Osteocyte (in vitro differentiated cells): ENCODE measurements around the gene PCCA. TPM values are rescaled to one million over a fixed set of nuclear protein-coding genes. Genes with fewer than 3 reads are reported as not detected.
A peak's percentile ranks its signal among the peaks of the same experiment; 100 is the strongest.
"Not testable (repeated sequence)": the region's sequence is repeated elsewhere in the genome, so short reads cannot be mapped to it uniquely, and the experiment has no call there.

ENCODE experiments used
- DNase-seq: peaks from one replicate; pipeline ENCODE4 v3.0.0; 2021; ENCODE audit warnings: mixed read lengths; ENCODE audit not compliant: unreplicated experiment; ENCODE audit errors: extremely low spot score
- H3K27ac Mint-ChIP-seq: one replicate; pipeline ENCODE4 v1.8.0; 2021; ENCODE audit warnings: mild to moderate bottlenecking, mixed read lengths; ENCODE audit not compliant: unreplicated experiment
- H3K27me3 Mint-ChIP-seq: one replicate; pipeline ENCODE4 v1.8.0; 2021; ENCODE audit warnings: mixed read lengths; ENCODE audit not compliant: unreplicated experiment
- H3K36me3 Mint-ChIP-seq: one replicate; pipeline ENCODE4 v1.8.0; 2021; ENCODE audit warnings: mixed read lengths; ENCODE audit not compliant: unreplicated experiment
- H3K4me1 Mint-ChIP-seq: one replicate; pipeline ENCODE4 v1.8.0; 2021; ENCODE audit warnings: mixed read lengths; ENCODE audit not compliant: unreplicated experiment
- H3K4me3 Mint-ChIP-seq: one replicate; pipeline ENCODE4 v1.8.0; 2021; ENCODE audit warnings: mild to moderate bottlenecking, moderate library complexity, mixed read lengths; ENCODE audit not compliant: unreplicated experiment
- H3K9me3 Mint-ChIP-seq: one replicate; pipeline ENCODE4 v1.8.0; 2021; ENCODE audit warnings: mixed read lengths; ENCODE audit not compliant: unreplicated experiment
- CTCF ChIP-seq: fragments of 200-600 bp; sonication (generic); IDR thresholded peaks from 2 replicates; pipeline ENCODE4 v1.5.0; 2021; ENCODE audit warnings: antibody characterized with exemption, mild to moderate bottlenecking, moderate library complexity
- total RNA-seq: library from RNA; stranded (reverse); gene quantifications from 2 replicates; pipeline ENCODE4 v1.2.1, GENCODE V29; 2021

PCCA gene
- total RNA-seq, 1 donor from 2014 or later: 33.7 TPM

GRCh38 chr13:100098445-100099116 is 9.7 kb downstream of the PCCA start:
- Mint-ChIP-seq H3K4me3 (no peak overlapping the region), H3K9me3 (no peaks in the 10 kb centered on the region)

GRCh38 chr13:100099117-100099445 is 10.2 kb downstream of the PCCA start:
- H3K27ac Mint-ChIP-seq: peak overlapping the region; percentile 87
- not testable (repeated sequence) for H3K4me3 Mint-ChIP-seq, H3K27me3 Mint-ChIP-seq, DNase-seq, H3K9me3 Mint-ChIP-seq
- peaks cover 46% of the 10 kb centered on the region for H3K4me1 Mint-ChIP-seq
- peaks cover 15% of the 10 kb centered on the region for H3K36me3 Mint-ChIP-seq

More at GRCh38 chr13:100098445-100099116, 9.7 kb downstream of the PCCA start:
- Mint-ChIP-seq H3K36me3 (peaks cover 11% of the 10 kb centered on the region), H3K4me1 (peaks cover 46% of the 10 kb centered on the region), H3K27me3 (no peaks in the 10 kb centered on the region), H3K27ac (peak overlapping the region; percentile 5)
- no peak for DNase-seq
- no peak for TF ChIP-seq CTCF

- H3K4me3 Mint-ChIP-seq: peak overlapping the region; percentile 2
- H3K27me3 Mint-ChIP-seq: no peaks in the 10 kb centered on the region
- H3K36me3 Mint-ChIP-seq: peaks cover 11% of the 10 kb centered on the region
- H3K9me3 Mint-ChIP-seq: no peaks in the 10 kb centered on the region
- peaks cover 45% of the 10 kb centered on the region for H3K4me1 Mint-ChIP-seq
- peak overlapping the region; percentile 87 for H3K27ac Mint-ChIP-seq
- no peak for TF ChIP-seq CTCF
- no peak for DNase-seq
Measured at GRCh38 chr13:100100115-100100879, 11.4 kb downstream of the PCCA start.

GRCh38 chr13:100102042-100102441 is 13.1 kb downstream of the PCCA start:
- no peaks in the 10 kb centered on the region for H3K9me3 Mint-ChIP-seq
- H3K4me3 Mint-ChIP-seq: no peak overlapping the region
- TF ChIP-seq CTCF: no peak
- H3K27me3 Mint-ChIP-seq: no peaks in the 10 kb centered on the region
- H3K4me1 Mint-ChIP-seq: peaks cover 52% of the 10 kb centered on the region
- H3K27ac Mint-ChIP-seq: peak overlapping the region; percentile 65
- H3K36me3 Mint-ChIP-seq: peaks cover 6% of the 10 kb centered on the region
- DNase-seq: no peak

GRCh38 chr13:100106005-100106404 is 17.1 kb downstream of the PCCA start:
- H3K27ac Mint-ChIP-seq: no peak overlapping the region
- H3K27me3 Mint-ChIP-seq: no peaks in the 10 kb centered on the region
- no peak for DNase-seq

More at GRCh38 chr13:100106005-100106404, 17.1 kb downstream of the PCCA start:
- H3K36me3 Mint-ChIP-seq: peaks cover 6% of the 10 kb centered on the region
- no peak for TF ChIP-seq CTCF
- H3K9me3 Mint-ChIP-seq: no peaks in the 10 kb centered on the region
- peaks cover 28% of the 10 kb centered on the region for H3K4me1 Mint-ChIP-seq
- no peak overlapping the region for H3K4me3 Mint-ChIP-seq
